ENCODE results near the gene ASIC4. TPM values are rescaled to one million over a fixed set of nuclear protein-coding genes. Genes with fewer than 3 reads are reported as not detected.

The ASIC4 gene
- total RNA-seq, 1 experiment from 2014 or later = 2.1 TPM

DNA sequence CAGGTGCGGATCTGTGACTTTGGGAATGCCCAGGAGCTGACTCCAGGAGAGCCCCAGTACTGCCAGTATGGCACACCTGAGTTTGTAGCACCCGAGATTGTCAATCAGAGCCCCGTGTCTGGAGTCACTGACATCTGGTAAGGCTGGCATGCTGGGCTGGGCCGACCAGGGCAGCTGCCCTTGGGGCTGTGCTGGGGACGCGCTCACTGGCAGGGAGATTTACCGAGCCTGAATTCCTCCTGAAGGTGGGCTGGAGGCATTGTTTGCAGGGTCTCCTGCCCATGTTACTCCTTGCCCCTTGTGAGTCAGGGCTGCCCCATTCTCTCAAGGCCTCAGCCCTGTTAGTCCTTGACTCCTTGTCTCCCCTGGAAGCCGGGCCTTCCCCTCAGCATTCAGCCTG lies 34.3 kb upstream of the ASIC4 start:
- RAD21 ChIA-PET (ENCODE audit: low non-redundant PET in 1 of 2, low total read pairs in 2 of 2, uncharacterized antibody in 2 of 2, unreplicated experiment in 2 of 2) = no interaction called here
- no peaks in the 10 kb centered on the region for H3K9me3 ChIP-seq (ENCODE audit: control insufficient read depth in 1 of 2, insufficient read depth in 1 of 2, low read depth in 1 of 2, low read length in 2 of 2)
- BruUV-seq (replicated peaks) = no TSS peak
- no peaks in the 10 kb centered on the region for H3K9me2 ChIP-seq (ENCODE audit: insufficient read depth)
- no peak overlapping the region for H3K4me3 ChIP-seq (replicated peaks in 1 of 2; ENCODE audit: low read depth in 1 of 2, low read length in 2 of 2)
- intact Hi-C loops (cut with micrococcal nuclease) = no loop called here
- TF ChIP-seq, protein P1, sequence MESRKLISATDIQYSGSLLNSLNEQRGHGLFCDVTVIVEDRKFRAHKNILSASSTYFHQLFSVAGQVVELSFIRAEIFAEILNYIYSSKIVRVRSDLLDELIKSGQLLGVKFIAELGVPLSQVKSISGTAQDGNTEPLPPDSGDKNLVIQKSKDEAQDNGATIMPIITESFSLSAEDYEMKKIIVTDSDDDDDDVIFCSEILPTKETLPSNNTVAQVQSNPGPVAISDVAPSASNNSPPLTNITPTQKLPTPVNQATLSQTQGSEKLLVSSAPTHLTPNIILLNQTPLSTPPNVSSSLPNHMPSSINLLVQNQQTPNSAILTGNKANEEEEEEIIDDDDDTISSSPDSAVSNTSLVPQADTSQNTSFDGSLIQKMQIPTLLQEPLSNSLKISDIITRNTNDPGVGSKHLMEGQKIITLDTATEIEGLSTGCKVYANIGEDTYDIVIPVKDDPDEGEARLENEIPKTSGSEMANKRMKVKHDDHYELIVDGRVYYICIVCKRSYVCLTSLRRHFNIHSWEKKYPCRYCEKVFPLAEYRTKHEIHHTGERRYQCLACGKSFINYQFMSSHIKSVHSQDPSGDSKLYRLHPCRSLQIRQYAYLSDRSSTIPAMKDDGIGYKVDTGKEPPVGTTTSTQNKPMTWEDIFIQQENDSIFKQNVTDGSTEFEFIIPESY (IDR thresholded peaks at IDR 0.05; ENCODE audit: extremely low read depth, insufficient replicate concordance, low read length) = no peak
- no peak for TF ChIP-seq FOSL1 (IDR thresholded peaks at IDR 0.05; ENCODE audit: low read depth)
- TF ChIP-seq, protein P2, sequence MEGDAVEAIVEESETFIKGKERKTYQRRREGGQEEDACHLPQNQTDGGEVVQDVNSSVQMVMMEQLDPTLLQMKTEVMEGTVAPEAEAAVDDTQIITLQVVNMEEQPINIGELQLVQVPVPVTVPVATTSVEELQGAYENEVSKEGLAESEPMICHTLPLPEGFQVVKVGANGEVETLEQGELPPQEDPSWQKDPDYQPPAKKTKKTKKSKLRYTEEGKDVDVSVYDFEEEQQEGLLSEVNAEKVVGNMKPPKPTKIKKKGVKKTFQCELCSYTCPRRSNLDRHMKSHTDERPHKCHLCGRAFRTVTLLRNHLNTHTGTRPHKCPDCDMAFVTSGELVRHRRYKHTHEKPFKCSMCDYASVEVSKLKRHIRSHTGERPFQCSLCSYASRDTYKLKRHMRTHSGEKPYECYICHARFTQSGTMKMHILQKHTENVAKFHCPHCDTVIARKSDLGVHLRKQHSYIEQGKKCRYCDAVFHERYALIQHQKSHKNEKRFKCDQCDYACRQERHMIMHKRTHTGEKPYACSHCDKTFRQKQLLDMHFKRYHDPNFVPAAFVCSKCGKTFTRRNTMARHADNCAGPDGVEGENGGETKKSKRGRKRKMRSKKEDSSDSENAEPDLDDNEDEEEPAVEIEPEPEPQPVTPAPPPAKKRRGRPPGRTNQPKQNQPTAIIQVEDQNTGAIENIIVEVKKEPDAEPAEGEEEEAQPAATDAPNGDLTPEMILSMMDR (IDR thresholded peaks at IDR 0.05 in 2 of 3, conservative IDR thresholded peaks at IDR 0.05 in 1 of 3; ENCODE audit: borderline replicate concordance in 1 of 3, insufficient read depth in 1 of 3, low read depth in 2 of 3, low read length in 2 of 3) = no peak
- no peak for TF ChIP-seq CEBPB (IDR thresholded peaks at IDR 0.05; ENCODE audit: low read depth)
- TF ChIP-seq, protein P3, sequence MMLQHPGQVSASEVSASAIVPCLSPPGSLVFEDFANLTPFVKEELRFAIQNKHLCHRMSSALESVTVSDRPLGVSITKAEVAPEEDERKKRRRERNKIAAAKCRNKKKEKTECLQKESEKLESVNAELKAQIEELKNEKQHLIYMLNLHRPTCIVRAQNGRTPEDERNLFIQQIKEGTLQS (IDR thresholded peaks at IDR 0.05) = no peak
- TF ChIP-seq TCF7L2 (IDR thresholded peaks at IDR 0.05; ENCODE audit: borderline replicate concordance, extremely low read depth, insufficient read depth, insufficient read length) = no peak
- TF ChIP-seq RAD21 (IDR thresholded peaks at IDR 0.05; ENCODE audit: low read depth) = no peak
- no peak for TF ChIP-seq YY1 (IDR thresholded peaks at IDR 0.05; ENCODE audit: extremely low read depth, insufficient replicate concordance, low read depth, low read length)
- TF ChIP-seq ELF1 (IDR thresholded peaks at IDR 0.05; ENCODE audit: borderline replicate concordance, low read depth) = no peak
- TF ChIP-seq CBX3 (IDR thresholded peaks at IDR 0.05; ENCODE audit: low read depth) = no peak
- TF ChIP-seq EZH2phosphoT487 (IDR thresholded peaks at IDR 0.05; ENCODE audit: borderline replicate concordance) = no peak
- no peak for TF ChIP-seq POLR2A (IDR thresholded peaks at IDR 0.05; ENCODE audit: borderline replicate concordance, extremely low read depth, insufficient read depth, insufficient read length)
- TF ChIP-seq EGR1 (IDR thresholded peaks at IDR 0.05; ENCODE audit: low read depth) = no peak
- no peak for TF ChIP-seq SRF (IDR thresholded peaks at IDR 0.05; ENCODE audit: low read depth)
- TF ChIP-seq JUND (IDR thresholded peaks at IDR 0.05) = no peak
- TF ChIP-seq, protein P4, sequence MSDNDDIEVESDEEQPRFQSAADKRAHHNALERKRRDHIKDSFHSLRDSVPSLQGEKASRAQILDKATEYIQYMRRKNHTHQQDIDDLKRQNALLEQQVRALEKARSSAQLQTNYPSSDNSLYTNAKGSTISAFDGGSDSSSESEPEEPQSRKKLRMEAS (IDR thresholded peaks at IDR 0.05) = no peak
- TF ChIP-seq ZNF274 (IDR thresholded peaks at IDR 0.05; ENCODE audit: low read depth, low read length) = no peak
- TF ChIP-seq EZH2 (IDR thresholded peaks at IDR 0.05) = no peak
- TF ChIP-seq SIN3A (IDR thresholded peaks at IDR 0.05; ENCODE audit: low read depth) = no peak
- H3K4me1 ChIP-seq (ENCODE audit: control insufficient read depth in 1 of 2, insufficient read depth in 2 of 2, low read length in 2 of 2) = peaks cover 3 to 15% of the 10 kb centered on the region in 2 experiments; a peak in 3 of 4 replicates
- H3K36me3 ChIP-seq (ENCODE audit: control insufficient read depth in 1 of 2, insufficient read depth in 2 of 2, low read length in 2 of 2) = no peaks in the 10 kb centered on the region; a peak in 1 of 4 replicates
- H3K79me2 ChIP-seq (ENCODE audit: insufficient read depth, low read length) = no peaks in the 10 kb centered on the region
- H2AFZ ChIP-seq (ENCODE audit: low read depth, low read length, poor library complexity, severe bottlenecking) = no peak overlapping the region
- H3K9ac ChIP-seq (ENCODE audit: low read length) = no peak overlapping the region
- H3K27ac ChIP-seq (ENCODE audit: low read depth, low read length) = no peak overlapping the region
- POLR2A ChIA-PET = no interaction called here
- no peak overlapping the region for H3K4me2 ChIP-seq (ENCODE audit: low read length)
- no peak for ATAC-seq
- no peaks in the 10 kb centered on the region for H3K27me3 ChIP-seq (ENCODE audit: insufficient read depth, low read length)
- DNase-seq (ENCODE audit: low read depth, low spot score) = no peak
- H4K20me1 ChIP-seq (ENCODE audit: insufficient read depth) = no peaks in the 10 kb centered on the region
- CTCF ChIA-PET = no interaction called here
